ENCODE data around the gene WDFY3. TPM values are rescaled to one million over a fixed set of nuclear protein-coding genes. Genes with fewer than 3 reads are reported as not detected.

Gene WDFY3
- total and polyA plus RNA-seq, 2 donors (not counting 1 experiment from before 2014, with no cell fraction given), result 0.05 to 0.36 TPM

- TF ChIP-seq EZH2 (IDR thresholded peaks at IDR 0.05; ENCODE audit: borderline replicate concordance, insufficient read depth, low read depth, low read length, poor library complexity, severe bottlenecking) (no peak), CTCF (IDR thresholded peaks at IDR 0.05) (no peak)
- Histone ChIP-seq H3K27me3 (replicated peaks in 1 of 4; ENCODE audit: control extremely low read depth in 1 of 4, control insufficient read depth in 3 of 4, insufficient read depth in 4 of 4, low read length in 3 of 4) (no peaks in the 10 kb centered on the region), H3K79me2 (ENCODE audit: control insufficient read depth, insufficient read depth, low read length) (no peaks in the 10 kb centered on the region), H3K9ac (ENCODE audit: low read length) (no peak overlapping the region), H4K20me1 (ENCODE audit: control insufficient read depth, insufficient read depth, low read length, poor library complexity, severe bottlenecking) (no peaks in the 10 kb centered on the region), H3K9me3 (ENCODE audit: control extremely low read depth in 1 of 3, control insufficient read depth in 2 of 3, insufficient read depth in 1 of 3, low read length in 2 of 3) (peaks cover 0 to 20% (median 0%) of the 10 kb centered on the region in 3 donors), H3K4me2 (replicated peaks; ENCODE audit: low read depth, low read length, poor library complexity, severe bottlenecking) (no peak overlapping the region), H3K36me3 (replicated peaks in 1 of 2; ENCODE audit: control extremely low read depth in 1 of 2, control insufficient read depth in 1 of 2, extremely low read depth in 1 of 2, insufficient read depth in 2 of 2, low read length in 1 of 2) (no peaks in the 10 kb centered on the region), H3K27ac (ENCODE audit: low read length in 2 of 2) (no peak overlapping the region), H3K4me1 (ENCODE audit: control insufficient read depth in 2 of 2, insufficient read depth in 2 of 2, low read length in 2 of 2) (no peaks in the 10 kb centered on the region), H3K4me3 (ENCODE audit: control extremely low read depth in 1 of 5, extremely low read depth in 1 of 5, insufficient read depth in 1 of 5, low read depth in 2 of 5, low read length in 4 of 5) (no peak overlapping the region), H2AFZ (ENCODE audit: insufficient read depth, low read depth, low read length, poor library complexity, severe bottlenecking) (no peak overlapping the region)
- Mint-ChIP-seq H3K9me3 (ENCODE audit: insufficient read depth) (peaks cover 4% of the 10 kb centered on the region), H3K4me3 (no peak overlapping the region), H3K27me3 (no peaks in the 10 kb centered on the region), H3K27ac (no peak overlapping the region), H3K4me1 (no peaks in the 10 kb centered on the region)
- DNase-seq (no peak), ATAC-seq (ENCODE audit: low read depth) (no peak)
- WGBS (ENCODE audit: insufficient coverage), result 83% methylated on average over 1 of the region's 4 CpGs
- intact Hi-C loops (cut with micrococcal nuclease), result no loop called here
- CTCF ChIA-PET, result no interaction called here
- POLR2A ChIA-PET, result no interaction called here
Measured at GRCh38 chr4:84661191-84661939, 305.1 kb downstream of the WDFY3 start.

- WGBS (ENCODE audit: insufficient coverage), result no CpG with 5 or more reads among the region's 3 CpGs
- H3K4me2 ChIP-seq (replicated peaks; ENCODE audit: low read depth, low read length, poor library complexity, severe bottlenecking), result no peak overlapping the region
Measured at GRCh38 chr4:84660606-84661005, 305.9 kb downstream of the WDFY3 start.

More at GRCh38 chr4:84660606-84661005, 305.9 kb downstream of the WDFY3 start:
- DNase-seq, result no peak
- Histone ChIP-seq H3K4me1 (ENCODE audit: control insufficient read depth in 2 of 2, insufficient read depth in 2 of 2, low read length in 2 of 2) (no peaks in the 10 kb centered on the region), H3K27ac (ENCODE audit: low read length in 2 of 2) (no peak overlapping the region), H3K79me2 (ENCODE audit: control insufficient read depth, insufficient read depth, low read length) (no peaks in the 10 kb centered on the region), H4K20me1 (ENCODE audit: control insufficient read depth, insufficient read depth, low read length, poor library complexity, severe bottlenecking) (no peaks in the 10 kb centered on the region), H3K9ac (ENCODE audit: low read length) (no peak overlapping the region), H3K4me3 (ENCODE audit: control extremely low read depth in 1 of 5, extremely low read depth in 1 of 5, insufficient read depth in 1 of 5, low read depth in 2 of 5, low read length in 4 of 5) (no peak overlapping the region), H2AFZ (ENCODE audit: insufficient read depth, low read depth, low read length, poor library complexity, severe bottlenecking) (no peak overlapping the region), H3K27me3 (replicated peaks in 1 of 4; ENCODE audit: control extremely low read depth in 1 of 4, control insufficient read depth in 3 of 4, insufficient read depth in 4 of 4, low read length in 3 of 4) (no peaks in the 10 kb centered on the region), H3K36me3 (replicated peaks in 1 of 2; ENCODE audit: control extremely low read depth in 1 of 2, control insufficient read depth in 1 of 2, extremely low read depth in 1 of 2, insufficient read depth in 2 of 2, low read length in 1 of 2) (no peaks in the 10 kb centered on the region), H3K9me3 (ENCODE audit: control extremely low read depth in 1 of 3, control insufficient read depth in 2 of 3, insufficient read depth in 1 of 3, low read length in 2 of 3) (peaks cover 0 to 20% (median 0%) of the 10 kb centered on the region in 3 donors)
- intact Hi-C loops (cut with micrococcal nuclease), result no loop called here
- TF ChIP-seq EZH2 (IDR thresholded peaks at IDR 0.05; ENCODE audit: borderline replicate concordance, insufficient read depth, low read depth, low read length, poor library complexity, severe bottlenecking) (no peak), CTCF (IDR thresholded peaks at IDR 0.05) (no peak)
- peaks cover 5% of the 10 kb centered on the region for H3K9me3 Mint-ChIP-seq (ENCODE audit: insufficient read depth)
- H3K27ac Mint-ChIP-seq, result no peak overlapping the region
- ChIA-PET POLR2A (no interaction called here), CTCF (no interaction called here)
- no peaks in the 10 kb centered on the region for H3K4me1 Mint-ChIP-seq
- no peaks in the 10 kb centered on the region for H3K27me3 Mint-ChIP-seq
- no peak for ATAC-seq (ENCODE audit: low read depth)
- H3K4me3 Mint-ChIP-seq, result no peak overlapping the region

All from B cell (primary cell).